ENCODE data around the gene RNF175.

DNA sequence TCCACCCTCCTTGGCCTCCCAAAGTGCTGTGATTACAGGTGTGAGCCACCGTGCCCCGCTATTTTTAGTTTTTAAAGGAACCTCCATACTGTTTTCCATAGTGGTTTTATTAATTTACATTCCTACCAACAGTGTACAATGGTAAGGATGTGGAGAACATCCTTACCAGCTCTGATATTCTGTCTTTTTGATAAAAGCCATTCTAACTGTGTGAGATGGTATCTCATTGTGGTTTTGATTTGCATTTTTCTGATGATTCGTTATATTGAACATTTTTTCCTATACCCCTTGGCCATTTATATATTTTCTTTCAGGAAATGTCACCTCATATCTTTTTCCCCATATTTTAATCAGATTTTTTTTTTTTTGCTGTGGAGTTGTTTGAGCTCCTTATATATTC, 90.0 kb downstream of the RNF175 start:
- no peak for TF ChIP-seq CTCF (IDR thresholded peaks at IDR 0.05)
- no peak for TF ChIP-seq POLR2A (IDR thresholded peaks at IDR 0.05)
- no peak for TF ChIP-seq EP300 (IDR thresholded peaks at IDR 0.05)
- TF ChIP-seq POLR2AphosphoS5 (IDR thresholded peaks at IDR 0.05): no peak

Measured in sigmoid colon (tissue), 4 donors.